ENCODE data around the gene TAAR1.
A peak's percentile ranks its signal among the peaks of the same experiment; 100 is the strongest.
"Not testable (repeated sequence)": the region's sequence is repeated elsewhere in the genome, so short reads cannot be mapped to it uniquely, and the experiment has no call there.

TAAR1 gene

GRCh38 chr6:132659082-132659481, at the start of gene TAAR1:
Gene TAAR1, minus strand, starts transcription at chr6:132659182. Its CDS starts 13,179 bp downstream, at chr6:132646003.
- peak; percentile 48 to 61 for DNase-seq

DNA sequence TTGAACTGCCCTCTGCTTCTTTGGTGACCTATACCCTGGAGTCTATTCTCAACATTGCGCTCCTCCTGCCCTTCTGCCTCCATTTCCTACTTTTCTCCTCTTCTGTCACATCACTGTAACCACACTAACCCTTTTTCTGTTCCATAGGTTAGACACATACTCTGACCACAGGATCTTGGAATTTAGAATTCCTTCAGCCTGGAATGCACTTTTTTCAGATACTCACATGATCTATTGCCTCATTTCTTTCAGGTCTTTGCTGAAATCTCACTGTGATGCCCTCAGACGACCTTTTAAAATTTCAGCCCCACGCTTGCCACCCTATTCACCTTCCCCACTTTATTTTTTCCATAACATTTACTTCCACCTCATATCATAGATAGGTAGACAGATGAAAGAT, 49.8 kb upstream of the TAAR1 start:
- DNase-seq = no peak

DNA sequence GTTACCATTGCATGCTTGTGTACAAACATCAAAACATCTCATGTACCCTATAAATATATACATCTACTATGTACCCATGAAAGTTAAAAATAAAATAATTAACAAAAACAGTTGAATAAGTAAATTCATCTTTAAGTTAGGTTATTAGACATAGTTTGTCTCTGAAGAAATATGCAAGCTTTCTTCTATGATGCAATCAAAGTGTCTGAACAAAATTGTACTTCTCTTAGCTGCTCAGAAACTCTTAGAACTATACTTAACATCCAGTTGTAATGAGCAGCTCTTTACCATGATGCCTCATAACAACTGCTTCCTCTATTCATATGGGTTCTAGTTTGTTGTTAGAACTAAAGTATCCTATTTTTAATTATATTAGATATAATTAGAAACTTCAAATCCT, 49.0 kb upstream of the TAAR1 start:
- no peak for DNase-seq

- DNase-seq = not testable (repeated sequence)
These were observed 47.8 kb upstream of the TAAR1 start for GRCh38 chr6:132706756-132707155.

DNA sequence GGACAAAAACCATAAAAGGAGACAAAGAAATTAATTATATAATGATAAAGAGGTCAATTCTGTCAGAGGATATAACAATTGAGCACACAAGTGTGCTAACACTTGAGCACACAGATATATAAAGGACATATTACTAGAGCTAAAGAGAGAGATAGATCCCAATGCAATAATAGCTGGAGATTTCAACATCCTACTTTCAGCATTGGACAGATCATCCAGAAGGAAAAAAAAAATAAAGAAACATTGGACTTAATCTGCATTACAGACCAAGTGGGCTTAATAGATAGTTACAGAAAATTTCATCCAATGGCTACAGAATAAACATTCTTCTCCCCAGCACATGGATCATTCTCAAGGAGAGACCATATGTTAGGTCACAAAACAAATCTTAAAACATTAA, 45.0 kb upstream of the TAAR1 start:
- no peak for DNase-seq

GRCh38 chr6:132698608-132699007, 39.6 kb upstream of the TAAR1 start:
- DNase-seq = no peak

DNA sequence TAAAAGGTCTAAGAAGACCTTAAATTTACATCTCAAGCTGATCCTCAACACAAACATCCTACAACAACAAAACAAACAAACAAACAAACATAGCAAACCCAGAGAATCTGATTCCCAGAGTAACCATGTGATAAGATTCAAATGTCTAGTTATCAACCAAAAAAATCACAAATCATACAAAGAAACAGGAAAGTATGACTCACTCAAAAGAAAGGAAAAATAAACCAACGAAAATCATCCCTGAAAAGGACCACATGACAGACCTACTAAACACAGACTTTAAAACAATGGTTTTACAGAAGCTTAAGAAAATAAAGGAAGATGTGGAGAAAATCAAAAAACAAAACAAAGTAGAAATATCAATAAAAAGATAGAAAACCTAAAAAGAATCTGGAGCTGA, 36.8 kb upstream of the TAAR1 start:
- DNase-seq = no peak

GRCh38 chr6:132693478-132693877, 34.5 kb upstream of the TAAR1 start:
- no peak for DNase-seq

GRCh38 chr6:132690678-132691077, 31.7 kb upstream of the TAAR1 start:
- no peak for DNase-seq

- DNase-seq = no peak
These were observed 28.3 kb upstream of the TAAR1 start for GRCh38 chr6:132687306-132687705.

DNA sequence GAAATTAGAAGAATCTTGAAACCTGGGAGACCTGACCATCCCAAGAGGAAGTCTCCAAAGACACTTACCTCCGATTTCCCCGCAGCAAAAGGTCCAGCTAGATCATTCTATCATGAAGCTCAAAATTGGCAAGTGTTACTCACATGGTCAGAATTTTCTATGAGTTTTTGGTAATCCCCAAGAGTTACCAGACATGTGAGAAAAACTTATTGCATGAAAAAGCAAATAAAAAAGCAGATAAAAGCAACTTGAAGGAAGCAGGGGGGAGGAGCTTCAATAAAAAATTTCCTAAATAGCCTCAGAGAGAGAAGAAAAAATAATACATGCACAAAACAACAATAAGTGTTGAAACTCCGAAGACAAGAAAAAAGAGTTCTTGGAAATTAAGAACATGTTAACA, 27.5 kb upstream of the TAAR1 start:
- no peak for DNase-seq

DNA sequence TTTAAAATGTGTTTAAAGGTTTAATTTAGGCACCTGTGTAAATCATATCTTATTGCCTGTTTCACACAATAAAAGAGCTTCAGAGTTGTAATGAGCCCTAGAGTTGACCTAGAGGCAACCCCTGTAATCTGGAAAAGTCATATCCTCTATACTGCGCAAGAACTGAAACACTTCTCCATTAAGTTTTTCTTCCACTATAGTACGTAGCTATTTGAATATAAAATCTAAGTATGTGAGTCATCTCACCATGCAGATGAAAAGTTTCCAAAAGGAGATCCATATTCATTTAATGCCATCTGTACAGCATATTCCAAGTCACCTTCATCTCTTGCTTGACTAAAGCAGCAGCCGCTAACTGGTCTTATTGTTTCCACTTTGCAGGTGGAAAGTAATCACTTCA, 26.0 kb upstream of the TAAR1 start:
- no peak for DNase-seq

DNA sequence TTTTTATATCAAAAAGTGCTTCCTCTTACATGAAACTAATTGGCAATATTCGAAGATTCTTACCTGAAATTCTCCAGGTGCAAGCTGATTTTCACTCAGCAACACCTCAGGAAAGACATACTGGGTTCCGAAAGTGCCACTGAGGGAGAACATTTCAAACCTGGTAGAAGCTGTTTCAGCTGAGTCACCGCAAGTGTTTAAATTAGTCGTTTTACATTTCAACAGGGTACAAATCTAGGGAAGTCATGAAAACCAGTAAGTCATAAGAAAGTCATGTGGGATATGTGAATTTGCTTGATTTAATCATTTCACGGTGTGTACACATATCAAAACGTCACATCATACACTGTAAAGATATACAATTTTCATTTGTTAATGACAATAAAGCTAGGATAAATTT, 25.3 kb upstream of the TAAR1 start:
- DNase-seq = no peak

DNA sequence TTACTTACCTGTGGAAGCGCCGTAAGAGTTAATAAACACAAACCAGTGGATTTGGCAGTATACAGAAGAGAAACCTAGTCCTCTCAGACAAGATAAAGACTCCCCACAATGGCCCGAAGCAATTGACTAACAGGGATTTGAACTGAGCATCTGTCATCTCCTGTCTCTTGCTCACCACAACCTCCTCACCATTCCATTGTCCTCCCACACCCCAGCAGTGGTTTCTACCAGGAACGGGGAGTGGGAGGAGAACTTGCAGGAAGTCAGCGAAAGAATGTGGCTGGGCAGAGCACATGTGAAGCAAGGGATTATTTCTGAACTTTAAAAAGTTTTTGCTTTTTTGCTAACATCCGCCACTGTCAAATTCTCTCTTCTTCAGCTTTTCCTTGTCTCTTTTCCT, 24.6 kb upstream of the TAAR1 start:
- no peak for DNase-seq

- DNase-seq = not testable (repeated sequence)
These were observed 20.1 kb upstream of the TAAR1 start for GRCh38 chr6:132679094-132679493.

- no peak for DNase-seq
These were observed 16.8 kb upstream of the TAAR1 start for GRCh38 chr6:132675749-132676148.

DNA sequence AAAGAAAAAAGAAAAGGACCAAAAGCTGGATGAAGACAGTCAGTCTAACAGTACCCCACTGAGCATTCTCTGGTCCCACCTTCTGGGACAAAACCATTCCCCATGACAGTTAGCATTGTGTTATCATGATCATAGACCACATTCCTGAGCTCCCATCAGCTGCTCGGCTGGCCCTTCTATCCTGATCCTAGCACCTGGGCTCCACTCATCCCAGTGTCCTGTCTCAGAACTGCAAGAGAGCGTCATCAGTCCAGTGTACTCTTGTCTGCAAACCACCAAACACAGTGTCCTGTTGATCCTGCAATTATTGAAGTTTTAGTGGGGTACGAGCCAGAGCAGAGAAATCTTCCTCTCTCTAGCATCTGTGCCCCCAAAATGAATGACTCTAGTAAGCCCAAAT, 16.0 kb upstream of the TAAR1 start:
- DNase-seq = no peak

DNA sequence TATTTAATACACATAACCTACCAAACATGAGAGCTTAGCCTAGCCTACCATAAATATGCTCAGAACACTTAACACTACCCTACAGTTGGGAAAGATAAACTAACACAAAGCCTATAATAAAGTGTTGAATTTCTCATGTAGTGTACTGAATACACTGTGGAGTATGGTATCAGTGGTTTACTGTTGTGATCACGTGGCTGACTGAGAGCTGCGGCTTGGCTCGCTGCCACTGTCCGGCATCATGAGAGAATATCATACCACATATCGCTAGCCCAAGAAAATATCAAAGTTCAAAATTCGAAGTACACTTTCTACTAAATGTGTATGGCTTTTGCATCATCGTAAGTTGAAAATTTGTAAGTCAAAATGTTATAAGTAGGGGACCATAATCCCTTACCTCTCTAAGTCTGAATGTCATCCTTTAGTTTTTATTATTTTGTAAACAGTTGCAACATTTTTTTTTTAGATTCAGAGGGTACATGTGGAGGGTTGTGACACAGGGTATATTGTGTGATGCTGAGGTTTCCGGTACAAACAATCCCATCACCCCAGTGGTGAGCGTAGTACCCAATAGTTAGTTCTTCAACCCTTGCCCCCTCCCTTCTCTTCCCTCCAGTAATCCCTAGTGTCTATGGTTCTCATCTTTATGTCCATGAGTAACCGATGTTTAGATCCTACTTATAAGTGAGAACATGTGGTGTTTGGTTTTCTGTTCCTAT, 14.6 kb upstream of the TAAR1 start:
- DNase-seq = no peak

- no peak for DNase-seq
These were observed 12.3 kb upstream of the TAAR1 start for GRCh38 chr6:132671295-132671694.

DNA sequence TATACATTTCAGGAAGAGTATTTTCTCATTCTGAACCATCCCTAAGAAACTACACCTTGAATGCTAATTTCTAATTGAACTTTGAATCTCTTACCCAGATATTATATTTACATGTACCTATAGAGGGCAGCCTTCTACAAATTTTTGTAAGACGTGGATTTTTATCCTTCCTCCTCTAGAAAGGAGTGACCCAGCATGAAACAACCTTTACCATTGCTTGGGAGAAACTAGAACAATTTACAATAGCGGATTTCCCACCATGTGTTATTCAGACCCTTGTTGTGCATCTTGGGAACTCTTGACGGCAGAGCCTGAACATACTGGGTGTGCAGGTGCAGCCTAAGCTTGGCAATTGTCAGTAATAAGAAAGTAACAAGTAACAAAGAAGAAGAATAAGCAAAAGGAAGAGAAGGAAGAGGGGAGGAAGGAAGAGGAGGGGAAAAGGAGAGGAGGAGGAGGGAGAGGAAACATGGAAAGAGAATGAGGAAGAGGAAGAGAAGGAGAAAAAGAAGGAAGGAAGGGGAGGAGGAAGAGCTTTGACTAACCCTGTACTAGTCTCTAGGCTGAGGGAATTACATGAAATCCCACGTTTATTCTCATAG, 10.8 kb upstream of the TAAR1 start:
- DNase-seq = peak; percentile 23 to 55

DNA sequence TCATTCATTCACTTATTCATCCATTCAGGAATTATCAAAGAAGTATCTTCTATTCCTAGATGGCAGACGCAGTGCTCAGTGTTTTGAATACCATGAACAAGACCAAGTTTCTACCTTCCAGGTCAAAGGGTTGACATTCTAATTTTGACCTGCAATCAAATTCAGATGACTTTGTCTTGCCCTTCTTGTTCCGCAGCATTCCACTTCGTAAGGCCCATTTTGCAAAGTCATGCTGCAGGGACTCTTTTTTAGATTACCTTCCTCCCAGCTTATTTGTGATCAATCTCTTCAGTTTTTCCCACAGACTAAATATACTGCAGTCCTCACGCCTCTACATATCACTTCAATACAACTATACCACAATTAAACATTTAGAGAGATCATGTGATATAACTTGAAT, 7.1 kb upstream of the TAAR1 start:
- DNase-seq = no peak

DNA sequence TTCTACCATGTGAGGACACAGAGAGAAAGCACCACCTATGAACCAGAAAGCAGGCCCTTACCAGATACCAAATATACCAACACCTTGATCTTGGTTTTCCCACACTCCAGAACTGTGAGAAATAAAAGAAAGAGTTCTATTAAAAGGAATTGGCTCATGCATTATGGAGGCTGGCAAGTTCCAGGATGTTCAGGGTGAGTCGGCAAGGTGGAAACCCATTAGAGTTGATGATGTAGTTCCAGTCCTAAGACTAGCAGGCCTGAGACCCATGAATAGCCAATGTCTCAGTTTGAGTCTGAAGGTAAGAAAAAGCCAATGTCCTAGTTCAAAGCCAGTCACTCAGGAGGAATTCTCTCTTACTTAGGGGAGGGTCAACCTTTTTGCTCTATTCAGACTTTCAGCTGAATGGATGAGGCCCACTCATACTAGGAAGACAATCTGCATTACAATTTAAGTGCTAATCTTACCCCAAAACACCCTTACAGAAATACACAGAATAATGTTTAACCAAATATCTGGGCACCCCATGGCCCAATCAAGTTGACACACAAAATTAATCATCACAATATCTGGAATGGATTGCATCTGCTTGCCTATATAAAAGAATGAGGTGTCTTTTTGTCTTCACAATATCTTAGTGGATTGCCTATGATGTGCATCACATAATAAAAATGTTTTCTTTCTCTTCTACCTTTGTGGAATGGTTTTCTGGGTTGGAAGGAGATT, 5.5 kb upstream of the TAAR1 start:
- no peak for DNase-seq

DNA sequence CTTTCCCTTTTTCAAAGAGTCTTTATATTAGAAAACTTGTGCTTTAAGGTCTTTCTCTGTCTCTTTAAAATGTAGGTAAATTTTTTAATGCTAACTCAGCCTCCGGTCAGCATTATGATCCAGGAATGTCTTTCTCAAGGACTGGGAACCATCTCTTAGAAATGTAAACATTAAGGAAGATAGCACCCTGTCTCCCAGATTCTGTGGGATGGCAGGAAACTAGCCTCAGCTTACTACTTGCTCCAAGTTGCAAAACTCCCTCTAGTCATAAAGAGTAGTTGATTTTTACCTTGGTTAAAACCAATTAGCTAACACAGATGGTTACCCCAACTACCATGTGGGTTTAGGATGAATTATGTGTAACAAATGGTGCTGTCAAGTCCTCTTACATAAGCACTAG, 4.7 kb upstream of the TAAR1 start:
- DNase-seq = no peak

DNA sequence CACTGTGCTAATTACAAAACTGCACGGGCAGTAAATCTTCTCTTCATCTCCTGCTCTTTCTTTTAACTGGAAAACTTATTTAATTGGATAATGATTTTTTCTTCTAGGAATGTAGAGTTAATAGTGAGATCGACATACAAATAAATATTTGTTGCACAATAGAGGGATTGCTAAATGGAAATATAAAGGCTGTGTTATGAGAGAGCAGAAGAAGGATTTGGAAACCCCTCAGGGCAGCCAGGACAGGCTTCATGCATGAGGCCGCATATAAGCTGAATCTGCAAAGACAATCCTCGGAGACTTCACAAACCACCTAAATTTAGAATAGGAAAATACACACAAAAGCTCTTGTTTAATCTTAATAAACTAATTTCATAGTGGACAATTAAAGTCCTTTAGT, 2.9 kb upstream of the TAAR1 start:
- DNase-seq = no peak

Measured in SHP77 (cell line).